Measurements from ENCODE around the gene RUVBL1.
A peak's percentile ranks its signal among the peaks of the same experiment; 100 is the strongest.

RUVBL1 gene

GRCh38 chr3:128051459-128051836 is 72.2 kb downstream of the RUVBL1 start:
- peaks cover 39% of the 10 kb centered on the region for H3K36me3 ChIP-seq (ENCODE audit: control insufficient read depth, insufficient read depth, low read length)
- 0 out of 2 replicates have a peak, but pooled peaks cover 3% of the 10 kb centered on the region for H3K27me3 ChIP-seq (ENCODE audit: control insufficient read depth, insufficient read depth, low read length)
- peaks cover 12% of the 10 kb centered on the region; the same call in 1 of the 2 replicates for H3K4me1 ChIP-seq (ENCODE audit: control insufficient read depth, insufficient read depth, low read length)
- peak overlapping the region; percentile 85 for H3K9ac ChIP-seq (ENCODE audit: low read length)
- H3K27ac ChIP-seq (ENCODE audit: low read depth, low read length) = peak overlapping the region; percentile 31; the same call in 1 of the 2 replicates
- no peaks in the 10 kb centered on the region for H3K9me3 ChIP-seq (ENCODE audit: control insufficient read depth, insufficient read depth, low read depth, low read length)
- H3K4me3 ChIP-seq (ENCODE audit: low read depth, low read length) = peak overlapping the region; percentile 91

GRCh38 chr3:128050597-128050996 is 73.0 kb downstream of the RUVBL1 start:
- no peaks in the 10 kb centered on the region for H3K9me3 ChIP-seq (ENCODE audit: control insufficient read depth, insufficient read depth, low read depth, low read length)
- H3K4me1 ChIP-seq (ENCODE audit: control insufficient read depth, insufficient read depth, low read length) = peaks cover 12% of the 10 kb centered on the region; the same call in 1 of the 2 replicates
- H3K36me3 ChIP-seq (ENCODE audit: control insufficient read depth, insufficient read depth, low read length) = peaks cover 30% of the 10 kb centered on the region
- no peak overlapping the region for H3K27ac ChIP-seq (ENCODE audit: low read depth, low read length)
- H3K4me3 ChIP-seq (ENCODE audit: low read depth, low read length) = no peak overlapping the region
- H3K27me3 ChIP-seq (ENCODE audit: control insufficient read depth, insufficient read depth, low read length) = 0 out of 2 replicates have a peak, but pooled peaks cover 3% of the 10 kb centered on the region
- H3K9ac ChIP-seq (ENCODE audit: low read length) = no peak overlapping the region

GRCh38 chr3:128041344-128041743 is 82.3 kb downstream of the RUVBL1 start:
- Histone ChIP-seq H3K27ac (ENCODE audit: low read depth, low read length) (no peak overlapping the region), H3K9me3 (ENCODE audit: control insufficient read depth, insufficient read depth, low read depth, low read length) (no peaks in the 10 kb centered on the region), H3K36me3 (ENCODE audit: control insufficient read depth, insufficient read depth, low read length) (no peaks in the 10 kb centered on the region), H3K27me3 (ENCODE audit: control insufficient read depth, insufficient read depth, low read length) (peaks cover 19% of the 10 kb centered on the region; the same call in 1 of the 2 replicates), H3K4me3 (ENCODE audit: low read depth, low read length) (no peak overlapping the region), H3K4me1 (ENCODE audit: control insufficient read depth, insufficient read depth, low read length) (no peaks in the 10 kb centered on the region), H3K9ac (ENCODE audit: low read length) (no peak overlapping the region)

- Histone ChIP-seq H3K36me3 (ENCODE audit: control insufficient read depth, insufficient read depth, low read length) (no peaks in the 10 kb centered on the region), H3K27ac (ENCODE audit: low read depth, low read length) (no peak overlapping the region), H3K9me3 (ENCODE audit: control insufficient read depth, insufficient read depth, low read depth, low read length) (no peaks in the 10 kb centered on the region)
These were observed 83.0 kb downstream of the RUVBL1 start for GRCh38 chr3:128040660-128041059.

GRCh38 chr3:128040041-128040440 is 83.6 kb downstream of the RUVBL1 start:
- Histone ChIP-seq H3K4me1 (ENCODE audit: control insufficient read depth, insufficient read depth, low read length) (no peaks in the 10 kb centered on the region), H3K9ac (ENCODE audit: low read length) (no peak overlapping the region), H3K27ac (ENCODE audit: low read depth, low read length) (no peak overlapping the region), H3K27me3 (ENCODE audit: control insufficient read depth, insufficient read depth, low read length) (peaks cover 19% of the 10 kb centered on the region; the same call in 1 of the 2 replicates), H3K9me3 (ENCODE audit: control insufficient read depth, insufficient read depth, low read depth, low read length) (no peaks in the 10 kb centered on the region), H3K4me3 (ENCODE audit: low read depth, low read length) (no peak overlapping the region), H3K36me3 (ENCODE audit: control insufficient read depth, insufficient read depth, low read length) (no peaks in the 10 kb centered on the region)

More at GRCh38 chr3:128040660-128041059, 83.0 kb downstream of the RUVBL1 start:
- peaks cover 19% of the 10 kb centered on the region; the same call in 1 of the 2 replicates for H3K27me3 ChIP-seq (ENCODE audit: control insufficient read depth, insufficient read depth, low read length)
- H3K9ac ChIP-seq (ENCODE audit: low read length) = no peak overlapping the region
- H3K4me1 ChIP-seq (ENCODE audit: control insufficient read depth, insufficient read depth, low read length) = no peaks in the 10 kb centered on the region
- H3K4me3 ChIP-seq (ENCODE audit: low read depth, low read length) = no peak overlapping the region

GRCh38 chr3:128036119-128036518 is 87.5 kb downstream of the RUVBL1 start:
- H3K27ac ChIP-seq (ENCODE audit: low read depth, low read length) = no peak overlapping the region

GRCh38 chr3:128033102-128033501 is 90.5 kb downstream of the RUVBL1 start:
- no peak overlapping the region for H3K9ac ChIP-seq (ENCODE audit: low read length)

More at GRCh38 chr3:128036119-128036518, 87.5 kb downstream of the RUVBL1 start:
- no peaks in the 10 kb centered on the region for H3K9me3 ChIP-seq (ENCODE audit: control insufficient read depth, insufficient read depth, low read depth, low read length)
- H3K36me3 ChIP-seq (ENCODE audit: control insufficient read depth, insufficient read depth, low read length) = no peaks in the 10 kb centered on the region
- H3K9ac ChIP-seq (ENCODE audit: low read length) = no peak overlapping the region
- H3K27me3 ChIP-seq (ENCODE audit: control insufficient read depth, insufficient read depth, low read length) = peaks cover 5% of the 10 kb centered on the region; the same call in 1 of the 2 replicates
- no peak overlapping the region for H3K4me3 ChIP-seq (ENCODE audit: low read depth, low read length)
- H3K4me1 ChIP-seq (ENCODE audit: control insufficient read depth, insufficient read depth, low read length) = no peaks in the 10 kb centered on the region

More at GRCh38 chr3:128033102-128033501, 90.5 kb downstream of the RUVBL1 start:
- H3K9me3 ChIP-seq (ENCODE audit: control insufficient read depth, insufficient read depth, low read depth, low read length) = no peaks in the 10 kb centered on the region
- H3K36me3 ChIP-seq (ENCODE audit: control insufficient read depth, insufficient read depth, low read length) = no peaks in the 10 kb centered on the region
- H3K4me3 ChIP-seq (ENCODE audit: low read depth, low read length) = no peak overlapping the region
- H3K27me3 ChIP-seq (ENCODE audit: control insufficient read depth, insufficient read depth, low read length) = no peaks in the 10 kb centered on the region
- H3K27ac ChIP-seq (ENCODE audit: low read depth, low read length) = no peak overlapping the region
- H3K4me1 ChIP-seq (ENCODE audit: control insufficient read depth, insufficient read depth, low read length) = no peaks in the 10 kb centered on the region
